GM10248 (cell line): Measurements from ENCODE around the gene LEPROT.

Source experiments
- CTCF ChIA-PET: fragments of 300-600 bp; sonication (Branson Sonifier 250); formaldehyde crosslinking; extraction: SDS; loops from one replicate; lab custom pipeline; 2021; ENCODE audit warnings: antibody characterized with exemption; lab: Yijun Ruan, JAX
- POLR2A ChIA-PET: fragments of 350-650 bp; sonication (Branson Sonifier 250); formaldehyde crosslinking; extraction: SDS; loops from one replicate; lab custom pipeline; 2020; ENCODE audit warnings: antibody characterized with exemption; lab: Yijun Ruan, JAX
- DNase-seq: peaks from one replicate; pipeline ENCODE4 v3.0.0; 2012; ENCODE audit errors: extremely low spot score
- CTCF ChIP-seq: IDR thresholded peaks from 2 replicates; pipeline ENCODE4 v1.5.1; 2012; ENCODE audit warnings: mild to moderate bottlenecking, low read depth; ENCODE audit errors: extremely low read depth, missing control alignments, control extremely low read depth

The LEPROT gene

GRCh38 chr1:65467536-65467935 lies 47.1 kb downstream of the LEPROT start:
- TF ChIP-seq CTCF, result no peak
- ChIA-PET POLR2A (no interaction called here), CTCF (interaction anchor here (1.4 to 2.0 kb wide), 3 partner anchors 8 to 231 kb away, joined by 3 to 11 read pairs (median 3); no protein-coding TSS in a partner anchor)
- DNase-seq, result no peak

- ChIA-PET POLR2A (no interaction called here), CTCF (interaction anchor here (0.9 to 2.0 kb wide), 4 partner anchors 10 to 20 kb away, joined by 3 to 11 read pairs (median 4); no protein-coding TSS in a partner anchor)
- no peak for TF ChIP-seq CTCF
- no peak for DNase-seq
Measured at GRCh38 chr1:65469126-65469888, 48.8 kb downstream of the LEPROT start.

GRCh38 chr1:65469889-65470340 lies 49.4 kb downstream of the LEPROT start:
- no peak for TF ChIP-seq CTCF
- ChIA-PET POLR2A (interaction anchor here (0.6 kb wide), 1 partner anchor 66 kb away, joined by 3 read pairs; no protein-coding TSS in a partner anchor), CTCF (interaction anchor here (1.5 kb wide), 1 partner anchor 10 kb away, joined by 6 read pairs; no protein-coding TSS in a partner anchor)
- no peak for DNase-seq

- no peak for TF ChIP-seq CTCF
- POLR2A ChIA-PET, result interaction anchor here (0.6 kb wide), 1 partner anchor 66 kb away, joined by 3 read pairs; no protein-coding TSS in a partner anchor
- CTCF ChIA-PET, result interaction anchor here (1.5 kb wide), 1 partner anchor 11 kb away, joined by 6 read pairs; no protein-coding TSS in a partner anchor
- DNase-seq, result no peak
Measured at GRCh38 chr1:65470766-65471165, 50.3 kb downstream of the LEPROT start.

- DNase-seq, result no peak
- ChIA-PET CTCF (interaction anchor here (1.5 kb wide), 1 partner anchor 12 kb away, joined by 6 read pairs; no protein-coding TSS in a partner anchor), POLR2A (no interaction called here)
- no peak for TF ChIP-seq CTCF
Measured at GRCh38 chr1:65471213-65471833, 50.9 kb downstream of the LEPROT start.

GRCh38 chr1:65471861-65472332 lies 51.4 kb downstream of the LEPROT start:
- TF ChIP-seq CTCF, result no peak
- POLR2A ChIA-PET, result no interaction called here
- CTCF ChIA-PET, result interaction anchor here (4.5 kb wide), 1 partner anchor 13 kb away, joined by 20 read pairs; no protein-coding TSS in a partner anchor

More at GRCh38 chr1:65471861-65472332, 51.4 kb downstream of the LEPROT start:
- no peak for DNase-seq
